Osteocyte (in vitro differentiated cells): ENCODE results near the gene NRN1L. TPM values are rescaled to one million over a fixed set of nuclear protein-coding genes. Genes with fewer than 3 reads are reported as not detected.

Experiments used
- DNase-seq: peaks from one replicate; pipeline ENCODE4 v3.0.0; 2021; ENCODE audit warnings: mixed read lengths; ENCODE audit not compliant: unreplicated experiment; ENCODE audit errors: extremely low spot score
- H3K27ac Mint-ChIP-seq: one replicate; pipeline ENCODE4 v1.8.0; 2021; ENCODE audit warnings: mild to moderate bottlenecking, mixed read lengths; ENCODE audit not compliant: unreplicated experiment
- H3K27me3 Mint-ChIP-seq: one replicate; pipeline ENCODE4 v1.8.0; 2021; ENCODE audit warnings: mixed read lengths; ENCODE audit not compliant: unreplicated experiment
- H3K36me3 Mint-ChIP-seq: one replicate; pipeline ENCODE4 v1.8.0; 2021; ENCODE audit warnings: mixed read lengths; ENCODE audit not compliant: unreplicated experiment
- H3K4me1 Mint-ChIP-seq: one replicate; pipeline ENCODE4 v1.8.0; 2021; ENCODE audit warnings: mixed read lengths; ENCODE audit not compliant: unreplicated experiment
- H3K4me3 Mint-ChIP-seq: one replicate; pipeline ENCODE4 v1.8.0; 2021; ENCODE audit warnings: mild to moderate bottlenecking, moderate library complexity, mixed read lengths; ENCODE audit not compliant: unreplicated experiment
- H3K9me3 Mint-ChIP-seq: one replicate; pipeline ENCODE4 v1.8.0; 2021; ENCODE audit warnings: mixed read lengths; ENCODE audit not compliant: unreplicated experiment
- CTCF ChIP-seq: fragments of 200-600 bp; sonication (generic); IDR thresholded peaks from 2 replicates; pipeline ENCODE4 v1.5.0; 2021; ENCODE audit warnings: antibody characterized with exemption, mild to moderate bottlenecking, moderate library complexity
- total RNA-seq: library from RNA; stranded (reverse); gene quantifications from 2 replicates; pipeline ENCODE4 v1.2.1, GENCODE V29; 2021

NRN1L gene
- total RNA-seq, 1 donor from 2014 or later: 1.5 TPM

GRCh38 chr16:67869653-67870052, 15.0 kb upstream of the NRN1L start:
- H3K4me1 Mint-ChIP-seq: peaks cover 17% of the 10 kb centered on the region
- peaks cover 25% of the 10 kb centered on the region for H3K36me3 Mint-ChIP-seq
- TF ChIP-seq CTCF: no peak
- no peaks in the 10 kb centered on the region for H3K9me3 Mint-ChIP-seq
- no peak for DNase-seq
- H3K4me3 Mint-ChIP-seq: no peak overlapping the region
- no peaks in the 10 kb centered on the region for H3K27me3 Mint-ChIP-seq
- no peak overlapping the region for H3K27ac Mint-ChIP-seq

GRCh38 chr16:67871256-67871655, 13.4 kb upstream of the NRN1L start:
- no peaks in the 10 kb centered on the region for H3K27me3 Mint-ChIP-seq
- H3K4me1 Mint-ChIP-seq: peaks cover 26% of the 10 kb centered on the region
- no peaks in the 10 kb centered on the region for H3K9me3 Mint-ChIP-seq
- no peak for DNase-seq
- no peak overlapping the region for H3K27ac Mint-ChIP-seq
- no peak overlapping the region for H3K4me3 Mint-ChIP-seq
- H3K36me3 Mint-ChIP-seq: peaks cover 19% of the 10 kb centered on the region
- no peak for TF ChIP-seq CTCF

- DNase-seq: no peak
- H3K4me1 Mint-ChIP-seq: peaks cover 26% of the 10 kb centered on the region
- peak overlapping the region; percentile 77 for H3K27ac Mint-ChIP-seq
- H3K4me3 Mint-ChIP-seq: peak overlapping the region; percentile 92
- H3K36me3 Mint-ChIP-seq: peaks cover 23% of the 10 kb centered on the region
- no peak for TF ChIP-seq CTCF
- H3K27me3 Mint-ChIP-seq: no peaks in the 10 kb centered on the region
- H3K9me3 Mint-ChIP-seq: no peaks in the 10 kb centered on the region
These were observed 12.5 kb upstream of the NRN1L start for GRCh38 chr16:67872131-67872630.

- no peak for TF ChIP-seq CTCF
- peak; percentile 93 for DNase-seq
- H3K4me3 Mint-ChIP-seq: peak within 1 kb of the TSS; percentile 92
- H3K9me3 Mint-ChIP-seq: no peaks in the 10 kb centered on the region
- peaks cover 26% of the 10 kb centered on the region for H3K36me3 Mint-ChIP-seq
- peak within 1 kb of the TSS; percentile 94 for H3K27ac Mint-ChIP-seq
- H3K4me1 Mint-ChIP-seq: peaks cover 26% of the 10 kb centered on the region
- H3K27me3 Mint-ChIP-seq: no peaks in the 10 kb centered on the region
These were observed 11.9 kb upstream of the NRN1L start, which contains the start of gene EDC4 for GRCh38 chr16:67872631-67873434. Gene EDC4 (plus strand): TSS chr16:67873052. CDS start chr16:67873262, 210 bp downstream.
